ENCODE results near the gene RASA2.

- TF ChIP-seq EZH2 (IDR thresholded peaks at IDR 0.05) (no peak), POLR2AphosphoS5 (IDR thresholded peaks at IDR 0.05; ENCODE audit: borderline replicate concordance, low read depth, low read length) (no peak)
Observed at GRCh38 chr3:141459008-141459407, 27.8 kb upstream of the RASA2 start.

All from SK-N-MC (cell line).